WERI-Rb-1 (cell line): ENCODE measurements around the gene CAMK2N1.

ENCODE experiments used
- DNase-seq: peaks from one replicate; pipeline ENCODE4 v3.0.0-alpha.2; 2020
- H3K27ac ChIP-seq: fragments of 250-450 bp; sonication (Bioruptor Pico); 2 replicates; pipeline ENCODE4 v1.5.1; 2020; ENCODE audit warnings: mild to moderate bottlenecking, moderate library complexity
- H3K27me3 ChIP-seq: fragments of 250-450 bp; sonication (Bioruptor Pico); 2 replicates; pipeline ENCODE4 v1.5.1; 2021; ENCODE audit warnings: mild to moderate bottlenecking, low read depth, moderate library complexity; ENCODE audit not compliant: insufficient read depth, severe bottlenecking
- H3K36me3 ChIP-seq: fragments of 250-450 bp; sonication (Bioruptor Pico); 2 replicates; pipeline ENCODE4 v1.5.1; 2020; ENCODE audit warnings: mild to moderate bottlenecking, moderate library complexity
- H3K4me3 ChIP-seq: 2 replicates; pipeline ENCODE4 v1.5.1; 2011; ENCODE audit warnings: low read depth, mild to moderate bottlenecking, control low read depth, low read length
- H3K9me3 ChIP-seq: fragments of 250-450 bp; sonication (Bioruptor Pico); 2 replicates; pipeline ENCODE4 v1.5.1; 2021; ENCODE audit warnings: mild to moderate bottlenecking, moderate library complexity; ENCODE audit not compliant: severe bottlenecking
- TF ChIP-seq, protein P1 (sequence below): IDR thresholded peaks from 2 replicates; pipeline ENCODE4 v1.5.1; 2011; ENCODE audit warnings: low read depth, mild to moderate bottlenecking, control low read depth, inconsistent platforms, low read length

The CAMK2N1 gene

DNA sequence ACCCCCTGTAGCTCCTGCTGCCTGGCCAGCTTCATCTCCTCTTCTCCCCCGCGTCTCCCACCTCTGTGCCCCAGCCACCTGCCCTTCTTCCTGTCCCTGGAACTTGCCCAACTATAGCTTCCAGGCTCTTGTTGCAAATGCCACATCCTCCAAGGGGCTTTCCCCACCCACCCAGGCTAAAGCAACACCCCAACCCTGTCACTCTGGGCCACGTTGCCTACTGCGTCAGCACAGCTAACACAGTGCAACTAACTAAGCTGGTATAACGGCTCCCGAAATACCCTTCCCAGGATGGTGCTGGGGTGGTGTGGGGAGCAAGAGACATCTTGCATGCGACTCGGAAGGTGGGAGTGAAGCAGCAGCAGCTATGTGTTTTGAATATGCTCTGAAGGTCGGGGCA, 19.7 kb downstream of the CAMK2N1 start:
- no peak for DNase-seq
- Histone ChIP-seq H3K36me3 (no peaks in the 10 kb centered on the region), H3K27ac (no peak overlapping the region), H3K4me3 (no peak overlapping the region), H3K27me3 (peaks cover 11% of the 10 kb centered on the region), H3K9me3 (no peaks in the 10 kb centered on the region)
- TF ChIP-seq, protein P1, sequence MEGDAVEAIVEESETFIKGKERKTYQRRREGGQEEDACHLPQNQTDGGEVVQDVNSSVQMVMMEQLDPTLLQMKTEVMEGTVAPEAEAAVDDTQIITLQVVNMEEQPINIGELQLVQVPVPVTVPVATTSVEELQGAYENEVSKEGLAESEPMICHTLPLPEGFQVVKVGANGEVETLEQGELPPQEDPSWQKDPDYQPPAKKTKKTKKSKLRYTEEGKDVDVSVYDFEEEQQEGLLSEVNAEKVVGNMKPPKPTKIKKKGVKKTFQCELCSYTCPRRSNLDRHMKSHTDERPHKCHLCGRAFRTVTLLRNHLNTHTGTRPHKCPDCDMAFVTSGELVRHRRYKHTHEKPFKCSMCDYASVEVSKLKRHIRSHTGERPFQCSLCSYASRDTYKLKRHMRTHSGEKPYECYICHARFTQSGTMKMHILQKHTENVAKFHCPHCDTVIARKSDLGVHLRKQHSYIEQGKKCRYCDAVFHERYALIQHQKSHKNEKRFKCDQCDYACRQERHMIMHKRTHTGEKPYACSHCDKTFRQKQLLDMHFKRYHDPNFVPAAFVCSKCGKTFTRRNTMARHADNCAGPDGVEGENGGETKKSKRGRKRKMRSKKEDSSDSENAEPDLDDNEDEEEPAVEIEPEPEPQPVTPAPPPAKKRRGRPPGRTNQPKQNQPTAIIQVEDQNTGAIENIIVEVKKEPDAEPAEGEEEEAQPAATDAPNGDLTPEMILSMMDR, result no peak

DNA sequence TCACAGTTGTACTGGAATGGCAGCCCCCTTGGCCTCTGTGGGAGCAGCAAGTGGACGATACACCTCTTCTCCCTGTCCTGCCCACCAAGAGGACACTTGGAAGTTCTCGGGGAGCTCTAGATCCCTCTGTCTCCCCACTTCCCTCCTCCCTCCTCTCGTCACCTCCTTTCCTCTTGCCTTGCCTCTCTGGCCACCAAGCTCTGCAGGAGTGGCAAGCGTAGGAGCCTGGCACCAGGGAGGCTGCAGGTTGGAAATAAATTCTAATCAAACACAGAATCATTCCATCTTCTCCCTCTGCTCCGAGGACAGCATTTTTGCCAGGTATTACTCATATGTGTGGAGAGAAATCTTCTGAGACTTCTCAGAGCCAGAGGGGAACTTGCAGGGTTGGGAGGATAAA, 20.8 kb downstream of the CAMK2N1 start:
- Histone ChIP-seq H3K9me3 (no peaks in the 10 kb centered on the region), H3K27me3 (peaks cover 16% of the 10 kb centered on the region), H3K36me3 (no peaks in the 10 kb centered on the region), H3K4me3 (no peak overlapping the region), H3K27ac (no peak overlapping the region)
- TF ChIP-seq, protein P1, result no peak
- DNase-seq, result no peak

DNA sequence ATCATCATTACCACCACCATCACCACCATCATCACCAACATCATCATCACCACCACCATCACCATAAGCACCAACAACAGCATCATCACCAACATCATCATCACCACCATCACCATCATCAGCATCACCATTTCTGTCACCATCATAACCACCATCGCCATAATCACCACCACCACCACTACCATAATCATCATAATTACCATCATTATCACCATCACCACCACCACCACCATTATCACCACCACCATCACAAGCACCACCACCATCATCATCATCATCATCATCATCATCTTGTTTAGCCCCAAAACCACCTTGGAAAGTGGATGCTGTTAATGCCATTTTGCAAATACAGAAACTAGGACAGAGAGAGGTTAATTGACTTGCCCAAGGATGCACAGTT, 22.5 kb downstream of the CAMK2N1 start:
- TF ChIP-seq, protein P1, result no peak
- peaks cover 19% of the 10 kb centered on the region for H3K27me3 ChIP-seq

DNA sequence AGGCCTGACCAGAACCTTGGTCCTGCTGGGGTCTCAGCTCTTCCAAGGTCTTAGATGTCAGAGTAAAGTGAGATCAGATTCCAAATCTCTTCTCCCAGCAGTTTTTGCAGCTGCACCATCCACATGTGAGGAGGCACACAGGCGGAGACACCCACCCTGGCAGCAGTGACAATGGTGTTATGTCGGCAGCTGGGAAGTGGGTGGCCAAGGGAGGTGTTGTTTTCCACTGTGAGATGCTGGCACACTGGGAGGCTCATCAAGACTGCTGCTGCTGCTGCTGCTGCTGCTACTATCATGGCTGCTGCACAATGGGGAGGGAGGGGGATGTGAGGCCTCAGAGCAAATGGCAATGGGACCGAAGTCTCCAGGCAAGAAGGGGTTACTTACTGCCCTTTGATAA, 23.6 kb downstream of the CAMK2N1 start:
- no peak overlapping the region for H3K4me3 ChIP-seq
- no peak overlapping the region for H3K27ac ChIP-seq
- no peak for DNase-seq
- TF ChIP-seq, protein P1, result no peak
- H3K27me3 ChIP-seq, result peaks cover 19% of the 10 kb centered on the region
- no peaks in the 10 kb centered on the region for H3K36me3 ChIP-seq
- H3K9me3 ChIP-seq, result no peaks in the 10 kb centered on the region

More for the DNA sequence above, 22.5 kb downstream of the CAMK2N1 start:
- Histone ChIP-seq H3K4me3 (no peak overlapping the region), H3K36me3 (no peaks in the 10 kb centered on the region), H3K27ac (no peak overlapping the region), H3K9me3 (no peaks in the 10 kb centered on the region)
- no peak for DNase-seq

DNA sequence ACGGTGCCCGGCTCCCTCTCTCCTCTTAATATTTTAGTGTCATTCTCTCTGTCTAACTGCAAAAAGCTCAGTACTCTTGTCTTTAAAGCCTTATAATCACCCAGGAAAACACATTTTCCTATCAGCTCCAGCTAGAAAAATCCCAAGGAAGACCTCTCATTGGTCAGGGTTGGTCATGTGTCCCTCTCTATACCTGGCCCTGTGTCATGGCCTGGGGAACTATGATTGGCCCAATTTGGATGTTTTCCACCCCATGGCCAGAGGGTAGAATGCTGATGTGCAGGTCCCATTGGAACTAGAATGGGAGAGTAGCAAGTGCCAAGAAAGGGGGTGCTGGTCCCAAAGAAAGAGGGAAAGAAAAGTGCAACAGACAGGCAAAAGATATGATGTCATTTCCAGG, 27.3 kb downstream of the CAMK2N1 start:
- peaks cover 13% of the 10 kb centered on the region for H3K27me3 ChIP-seq
- no peak for DNase-seq
- TF ChIP-seq, protein P1, result no peak
- no peak overlapping the region for H3K27ac ChIP-seq
- H3K36me3 ChIP-seq, result no peaks in the 10 kb centered on the region
- H3K9me3 ChIP-seq, result no peaks in the 10 kb centered on the region
- no peak overlapping the region for H3K4me3 ChIP-seq

DNA sequence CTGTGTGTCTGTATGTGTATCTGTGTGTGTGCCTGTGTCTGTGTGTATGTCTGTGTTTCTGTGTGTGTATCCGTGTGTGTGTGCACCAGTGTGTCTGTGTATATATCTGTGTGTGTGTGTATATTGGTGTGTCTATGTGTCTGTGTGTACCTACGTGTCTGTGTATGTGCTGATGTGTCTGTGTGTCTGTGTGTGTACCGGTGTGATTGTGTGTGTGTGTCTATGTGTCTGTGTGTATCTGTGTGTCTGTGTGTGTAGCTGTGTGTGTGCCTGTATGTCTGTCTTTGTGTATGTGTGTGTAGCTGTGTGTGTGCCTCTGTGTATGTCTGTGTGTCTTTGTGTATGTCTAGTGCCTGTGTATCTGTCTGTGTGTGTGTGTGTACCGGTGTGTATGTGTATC, 32.0 kb downstream of the CAMK2N1 start:
- TF ChIP-seq, protein P1, result no peak
- no peak overlapping the region for H3K27ac ChIP-seq
- H3K36me3 ChIP-seq, result no peaks in the 10 kb centered on the region
- no peak overlapping the region for H3K4me3 ChIP-seq
- DNase-seq, result no peak
- no peaks in the 10 kb centered on the region for H3K9me3 ChIP-seq
- peaks cover 6% of the 10 kb centered on the region for H3K27me3 ChIP-seq
